Parathyroid adenoma (tissue), 2 donors: Measurements from ENCODE around the gene ZDHHC3.

Experiments used
- H2AFZ ChIP-seq: fragments of 300-600 bp; sonication (generic); one replicate; pipeline ENCODE4 v1.7.0; 2017; ENCODE audit warnings: antibody characterized with exemption, mild to moderate bottlenecking
- H3K27ac ChIP-seq: fragments of 300-600 bp; sonication (generic); one replicate; pipeline ENCODE4 v1.7.0; 2017
- H3K27me3 ChIP-seq: fragments of 300-600 bp; sonication (generic); one replicate; pipeline ENCODE4 v1.7.0; 2017; ENCODE audit warnings: low read length; ENCODE audit not compliant: control insufficient read depth, insufficient read depth
- H3K36me3 ChIP-seq: fragments of 300-600 bp; sonication (generic); one replicate; pipeline ENCODE4 v1.7.0; 2017; ENCODE audit warnings: low read length; ENCODE audit not compliant: control insufficient read depth, insufficient read depth
- H3K4me1 ChIP-seq: fragments of 300-600 bp; sonication (generic); one replicate; pipeline ENCODE4 v1.7.0; 2017; ENCODE audit warnings: control low read depth
- H3K4me2 ChIP-seq: fragments of 300-600 bp; sonication (generic); one replicate; pipeline ENCODE4 v1.7.0; 2017; ENCODE audit warnings: low read length
- H3K4me3 ChIP-seq: fragments of 300-600 bp; sonication (generic); one replicate; pipeline ENCODE4 v1.7.0; 2017; ENCODE audit warnings: low read depth, low read length
- H3K79me2 ChIP-seq: fragments of 300-600 bp; sonication (generic); one replicate; pipeline ENCODE4 v1.7.0; 2017; ENCODE audit warnings: control low read depth
- H3K9ac ChIP-seq: fragments of 300-600 bp; sonication (generic); one replicate; pipeline ENCODE4 v1.7.0; 2017; ENCODE audit warnings: mild to moderate bottlenecking
- H3K9me3 ChIP-seq: fragments of 300-600 bp; sonication (generic); one replicate; pipeline ENCODE4 v1.7.0; 2017; ENCODE audit warnings: low read length; ENCODE audit not compliant: control insufficient read depth
- CTCF ChIP-seq: fragments of 300-600 bp; sonication (generic); IDR thresholded peaks from one replicate; pipeline ENCODE4 v1.7.0; 2017; ENCODE audit warnings: antibody characterized with exemption, mild to moderate bottlenecking
- donor health status: primary hyperparathyroidism.

The ZDHHC3 gene

GRCh38 chr3:44999782-45000181, 23.8 kb upstream of the ZDHHC3 start:
- Histone ChIP-seq H3K4me1 (peaks cover 6% of the 10 kb centered on the region), H3K9me3 (no peaks in the 10 kb centered on the region), H3K27ac (no peak overlapping the region), H3K79me2 (no peaks in the 10 kb centered on the region), H2AFZ (no peak overlapping the region), H3K9ac (no peak overlapping the region), H3K4me3 (no peak overlapping the region), H3K36me3 (no peaks in the 10 kb centered on the region), H3K27me3 (no peaks in the 10 kb centered on the region), H3K4me2 (no peak overlapping the region)
- no peak for TF ChIP-seq CTCF

- H3K36me3 ChIP-seq, result no peaks in the 10 kb centered on the region
- H3K9ac ChIP-seq, result no peak overlapping the region
- TF ChIP-seq CTCF, result no peak
- H3K9me3 ChIP-seq, result no peaks in the 10 kb centered on the region
- no peak overlapping the region for H3K4me2 ChIP-seq
- H3K4me1 ChIP-seq, result peaks cover 11% of the 10 kb centered on the region
- H2AFZ ChIP-seq, result no peak overlapping the region
- peaks cover 11% of the 10 kb centered on the region for H3K79me2 ChIP-seq
- no peak overlapping the region for H3K4me3 ChIP-seq
- no peak overlapping the region for H3K27ac ChIP-seq
- H3K27me3 ChIP-seq, result no peaks in the 10 kb centered on the region
Observed at GRCh38 chr3:44996556-44996969, 20.6 kb upstream of the ZDHHC3 start.

DNA sequence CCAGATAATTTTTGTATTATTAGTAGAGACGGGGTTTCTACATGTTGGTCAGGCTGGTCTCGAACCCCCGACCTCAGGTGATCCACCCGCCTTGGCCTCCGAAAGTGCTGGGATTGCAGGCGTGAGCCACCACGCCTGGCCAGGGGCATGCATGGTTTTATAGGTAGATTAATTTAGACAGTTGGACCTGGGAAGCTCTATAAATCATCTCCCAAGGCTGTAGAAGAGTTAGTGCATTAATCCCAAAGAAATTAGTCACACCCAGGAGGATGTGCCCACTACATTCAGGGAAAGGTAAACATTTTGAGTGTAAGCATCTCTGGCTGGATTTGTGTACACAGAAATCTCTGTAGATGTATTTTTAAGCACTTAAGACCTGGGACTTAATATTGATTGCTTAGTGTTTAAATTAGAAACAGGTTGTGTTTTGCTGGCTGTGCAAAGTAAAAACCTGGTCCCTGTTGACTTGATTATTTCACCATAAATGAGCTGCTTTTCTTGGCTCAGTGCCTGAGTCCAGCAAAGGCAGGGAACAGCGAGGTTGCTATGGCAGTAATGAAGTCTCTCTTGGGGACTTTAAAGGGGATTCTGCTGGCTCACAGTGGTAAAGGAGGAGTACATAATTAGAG, 19.3 kb upstream of the ZDHHC3 start:
- no peaks in the 10 kb centered on the region for H3K9me3 ChIP-seq
- no peaks in the 10 kb centered on the region for H3K27me3 ChIP-seq
- no peak overlapping the region for H2AFZ ChIP-seq
- H3K9ac ChIP-seq, result no peak overlapping the region
- no peak overlapping the region for H3K27ac ChIP-seq
- no peak overlapping the region for H3K4me3 ChIP-seq
- peaks cover 11% of the 10 kb centered on the region for H3K79me2 ChIP-seq
- TF ChIP-seq CTCF, result no peak
- peaks cover 9% of the 10 kb centered on the region for H3K4me1 ChIP-seq
- H3K4me2 ChIP-seq, result no peak overlapping the region
- H3K36me3 ChIP-seq, result no peaks in the 10 kb centered on the region

DNA sequence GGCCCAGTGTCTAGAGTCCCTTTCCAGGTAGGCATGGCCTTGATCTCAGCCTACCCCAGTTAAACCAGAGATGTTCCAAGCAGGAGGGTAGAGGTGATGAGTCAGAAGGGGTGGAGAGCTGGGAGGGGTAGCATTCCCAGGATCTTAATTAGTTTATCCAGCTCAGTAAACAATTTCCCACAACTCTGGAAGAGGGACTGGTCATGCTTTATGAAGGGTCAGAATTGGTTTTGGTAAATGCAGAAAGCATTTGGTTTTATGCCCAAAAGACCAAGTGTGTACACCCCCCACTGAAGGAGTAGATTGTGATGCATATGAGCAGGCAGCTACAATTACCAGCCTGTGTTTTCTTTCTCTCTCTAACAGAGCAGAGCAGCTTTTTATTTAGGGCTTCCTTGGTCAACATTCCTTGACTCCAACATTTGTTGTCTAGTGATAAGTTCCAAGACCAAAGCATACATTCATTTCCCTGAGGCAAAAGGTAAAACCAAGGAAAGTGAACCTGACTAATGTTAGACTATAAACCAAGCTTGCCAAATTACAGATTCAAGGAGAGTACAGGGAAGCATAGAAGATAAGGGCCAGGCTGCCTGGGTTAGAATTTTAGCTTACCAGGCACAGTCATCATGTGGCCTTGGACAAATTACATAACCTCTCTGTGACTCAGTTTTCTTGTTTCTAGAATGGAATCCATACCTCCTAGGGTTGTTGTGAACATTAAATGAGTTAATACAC, 17.7 kb upstream of the ZDHHC3 start:
- peaks cover 19% of the 10 kb centered on the region for H3K79me2 ChIP-seq
- no peak overlapping the region for H3K4me2 ChIP-seq
- no peak overlapping the region for H3K27ac ChIP-seq
- no peak for TF ChIP-seq CTCF
- peaks cover 5% of the 10 kb centered on the region for H3K4me1 ChIP-seq
- H3K4me3 ChIP-seq, result no peak overlapping the region
- H3K36me3 ChIP-seq, result no peaks in the 10 kb centered on the region
- no peak overlapping the region for H2AFZ ChIP-seq
- no peak overlapping the region for H3K9ac ChIP-seq
- H3K9me3 ChIP-seq, result no peaks in the 10 kb centered on the region
- H3K27me3 ChIP-seq, result no peaks in the 10 kb centered on the region
